LoVo (cell line): ENCODE data around the gene NDFIP2.
"Not testable (repeated sequence)": the region's sequence is repeated elsewhere in the genome, so short reads cannot be mapped to it uniquely, and the experiment has no call there.

ENCODE experiments used
- DNase-seq: peaks from one replicate; pipeline ENCODE4 v3.0.0-alpha.2; 2016; ENCODE audit warnings: low spot score

Gene NDFIP2

DNA sequence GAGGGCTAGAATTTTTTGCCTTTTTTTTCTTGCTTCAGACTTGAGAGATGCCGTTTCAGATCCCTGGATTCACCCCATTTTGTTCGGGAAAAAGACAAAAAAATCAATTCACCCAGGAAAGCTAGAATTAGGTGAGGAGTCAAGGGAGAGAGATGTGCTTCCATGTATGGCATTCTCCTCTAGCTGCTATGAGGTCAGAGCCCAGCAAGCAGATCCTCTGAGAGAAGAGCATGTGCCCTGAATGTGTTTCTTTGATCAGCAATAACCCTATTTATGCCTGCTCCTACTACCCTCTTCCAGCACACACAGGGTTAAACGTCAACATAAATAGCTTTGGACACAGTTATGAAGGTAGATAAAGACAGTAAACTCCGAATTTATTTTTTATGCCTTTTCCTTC is 53.6 kb downstream of the NDFIP2 start:
- DNase-seq = no peak

DNA sequence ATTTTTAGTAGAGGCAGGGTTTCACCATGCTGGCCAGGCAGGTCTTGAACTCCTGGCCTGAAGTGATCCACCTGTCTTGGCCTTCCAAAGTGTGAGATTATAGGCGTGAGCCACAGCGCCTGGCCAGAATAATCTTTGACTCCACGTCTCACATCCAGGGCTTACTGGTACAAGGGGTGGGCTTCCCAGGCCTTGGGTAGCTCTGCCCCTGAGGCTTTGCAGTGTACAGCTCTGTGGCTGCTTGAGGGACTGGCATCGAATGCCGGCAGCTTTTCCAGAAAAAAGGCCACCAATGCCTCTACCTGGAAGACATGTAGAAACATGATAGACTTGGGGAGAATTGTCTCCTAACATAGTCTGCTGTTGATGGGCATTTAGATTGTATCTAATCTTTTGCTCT is 57.8 kb downstream of the NDFIP2 start:
- DNase-seq = no peak

DNA sequence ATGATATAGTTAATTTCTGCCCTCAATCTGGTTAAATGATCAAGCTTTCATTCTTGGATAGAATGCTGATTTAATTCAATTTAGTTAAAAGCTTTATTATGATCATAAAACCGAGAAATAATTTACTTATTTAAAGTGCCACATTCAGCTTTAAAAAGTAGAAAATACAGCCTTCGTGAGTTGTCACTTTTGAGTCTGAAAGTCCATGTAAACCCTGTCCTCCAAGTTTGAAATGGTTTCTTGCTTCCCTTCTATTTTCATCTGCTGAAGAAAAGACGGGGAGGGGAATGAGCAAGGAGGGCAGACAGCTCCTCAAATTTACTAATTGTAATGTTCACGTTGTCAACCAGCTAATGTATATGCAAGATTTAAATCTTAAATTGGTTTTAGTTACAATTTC is 59.5 kb downstream of the NDFIP2 start:
- DNase-seq = no peak

DNA sequence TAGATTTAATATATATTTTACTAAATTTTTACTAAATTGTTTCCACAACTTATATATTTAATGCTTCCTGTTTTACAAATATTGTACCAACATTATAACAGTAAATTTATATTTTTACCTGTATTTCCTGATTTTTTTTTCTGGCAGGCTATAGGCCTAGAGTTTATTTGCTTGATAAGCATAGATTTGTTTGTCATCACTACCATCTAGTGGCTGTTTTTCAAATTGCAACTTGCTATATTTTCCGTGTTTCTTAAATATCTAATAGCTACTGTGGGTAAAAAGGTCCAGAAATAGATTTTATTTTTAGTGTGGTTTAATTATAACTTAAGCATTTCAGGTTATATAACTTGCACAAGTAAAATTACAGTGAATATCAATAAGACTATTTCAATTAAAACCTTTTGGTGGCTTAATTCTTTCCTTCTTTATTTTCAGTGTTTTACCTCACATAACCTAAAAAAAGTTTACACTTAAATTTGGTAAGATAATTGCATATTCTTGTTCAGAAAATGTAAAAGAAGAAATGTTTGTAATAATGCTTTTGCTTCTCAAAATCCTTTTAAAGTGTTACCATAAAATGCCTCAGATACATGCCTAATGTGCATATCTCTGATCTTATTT is 60.6 kb downstream of the NDFIP2 start:
- DNase-seq = peak; percentile 58

DNA sequence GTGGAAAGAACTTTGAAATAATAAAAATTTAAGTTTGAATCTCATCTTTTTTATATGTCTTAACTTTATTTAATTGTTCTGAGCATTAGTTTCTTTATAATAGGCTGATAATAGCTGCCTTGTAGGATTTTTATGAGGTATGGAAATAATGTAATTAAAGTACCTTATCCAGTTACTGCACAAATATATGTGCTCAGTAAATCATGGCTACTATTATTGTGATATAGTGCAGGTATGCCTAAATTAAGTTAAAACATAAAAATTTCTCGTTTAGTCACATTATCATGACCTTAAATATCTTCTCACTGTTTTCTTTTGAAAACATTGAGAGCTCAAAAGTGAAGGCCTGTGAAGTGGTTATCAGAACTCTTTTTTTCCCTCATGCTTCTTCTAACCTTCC is 62.9 kb downstream of the NDFIP2 start:
- no peak for DNase-seq

DNA sequence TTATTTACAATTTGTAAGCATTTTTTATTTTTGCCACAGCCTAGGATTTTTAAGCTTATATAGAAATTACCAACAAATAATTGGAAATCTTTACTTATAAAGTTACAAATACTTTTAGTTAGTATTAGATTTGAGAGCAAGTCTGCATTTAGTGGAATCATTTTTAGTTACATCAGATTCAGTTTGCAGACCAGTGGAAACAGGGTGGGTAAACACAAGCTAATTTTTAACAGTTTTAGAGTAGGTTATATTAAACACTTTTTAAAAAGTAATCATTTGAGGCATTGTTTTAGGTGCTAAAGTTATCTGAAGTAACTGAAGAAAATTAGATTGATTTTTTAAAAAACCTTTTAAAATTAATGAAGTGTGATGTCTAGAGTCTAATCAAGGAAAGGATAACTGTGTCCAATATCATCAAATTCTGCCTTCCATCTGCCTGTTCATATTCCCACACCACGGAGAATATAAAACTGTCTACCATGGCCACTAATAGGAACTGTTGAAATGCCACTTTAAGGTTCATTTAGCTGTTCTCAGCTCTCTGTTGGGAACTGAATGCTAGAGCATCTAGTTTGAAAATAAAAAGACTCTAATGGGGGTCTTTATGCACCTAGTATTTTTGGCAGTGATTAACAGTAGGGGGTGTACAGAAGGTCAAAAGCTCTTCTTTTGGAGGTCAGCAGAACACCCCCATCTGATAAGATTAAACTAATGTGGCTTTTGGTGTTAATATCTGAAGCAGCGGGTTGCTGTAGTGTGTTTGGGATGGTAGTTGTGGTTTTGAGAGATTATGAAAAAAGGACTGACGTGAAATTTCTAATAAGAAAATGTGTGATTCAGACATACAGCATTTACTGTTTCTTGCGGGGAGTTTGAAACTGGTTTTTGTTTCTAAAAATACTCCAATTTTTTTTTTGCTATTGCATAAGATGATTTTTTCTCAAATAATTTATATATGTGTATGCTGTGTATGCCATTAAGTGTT is 66.5 kb downstream of the NDFIP2 start:
- DNase-seq = no peak

DNA sequence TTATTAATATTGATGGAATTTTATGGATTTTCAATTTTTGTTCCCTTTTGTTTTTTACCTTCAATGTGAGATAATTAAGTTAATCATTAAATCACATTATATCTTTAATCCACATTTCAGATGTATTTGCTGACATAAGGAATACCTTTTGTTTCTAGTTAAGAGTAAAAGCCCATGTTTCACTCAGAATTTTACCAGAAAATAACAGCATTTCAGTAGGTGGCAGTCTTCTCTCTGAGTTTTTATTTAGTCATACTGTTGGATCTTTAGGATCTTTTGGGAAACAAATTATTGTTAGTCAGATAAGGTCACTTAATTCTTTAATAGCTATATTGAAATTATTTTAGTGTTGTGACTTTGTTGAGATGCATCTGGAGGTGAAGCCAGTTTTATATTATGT is 67.9 kb downstream of the NDFIP2 start:
- DNase-seq = no peak

DNA sequence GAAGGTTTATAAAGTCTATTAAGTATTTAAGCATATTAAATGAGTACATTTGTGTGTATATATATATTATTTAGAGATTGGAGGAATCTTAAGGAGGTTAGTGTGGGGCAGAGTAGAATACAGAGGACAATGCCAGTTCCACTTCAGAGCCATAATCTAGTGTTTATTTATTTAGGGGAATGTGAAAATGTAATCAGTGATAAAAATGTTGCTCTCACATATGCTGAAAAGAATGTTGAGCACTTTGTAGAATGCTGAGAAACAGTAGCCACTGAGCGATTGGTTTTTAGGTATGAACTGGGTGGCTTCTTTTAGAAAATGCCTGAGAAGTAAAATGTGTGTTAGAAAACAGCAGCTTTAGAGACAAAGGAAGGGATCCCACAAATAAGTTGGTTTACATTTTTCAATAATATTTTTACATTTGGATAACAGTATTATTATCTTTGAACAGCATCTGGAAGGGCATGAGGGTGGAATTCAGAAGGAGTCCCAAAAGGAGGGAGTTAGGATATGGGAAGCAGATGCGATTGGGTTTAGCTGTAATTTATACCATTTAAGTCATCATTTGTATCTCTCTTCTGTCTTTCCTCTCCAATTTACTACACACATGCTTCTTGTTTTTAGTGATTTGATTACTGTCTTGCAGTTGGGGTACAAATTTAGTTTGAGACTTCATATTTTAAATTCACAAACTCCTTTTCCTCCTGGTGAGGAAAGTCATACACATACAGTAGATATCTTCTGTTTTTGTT is 68.6 kb downstream of the NDFIP2 start:
- DNase-seq = no peak

DNA sequence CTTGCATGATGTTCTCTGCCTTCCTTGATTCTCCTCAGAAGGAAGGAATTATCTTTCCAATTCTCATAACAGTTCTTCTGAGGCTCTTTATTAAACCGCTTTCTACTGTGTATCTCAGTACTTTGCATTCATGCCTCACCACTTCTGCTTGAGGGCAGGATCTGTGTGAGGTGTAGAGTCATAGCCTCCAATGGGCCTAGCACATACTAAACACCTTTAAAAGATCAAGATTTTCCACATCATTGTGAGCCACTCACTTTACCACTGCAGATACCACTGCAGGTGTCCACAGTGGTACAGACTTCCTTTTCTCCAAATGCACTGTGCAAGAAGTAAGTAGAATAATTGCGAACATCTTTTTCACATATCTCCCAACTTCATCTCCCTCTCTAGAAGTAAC is 76.7 kb downstream of the NDFIP2 start:
- no peak for DNase-seq

DNA sequence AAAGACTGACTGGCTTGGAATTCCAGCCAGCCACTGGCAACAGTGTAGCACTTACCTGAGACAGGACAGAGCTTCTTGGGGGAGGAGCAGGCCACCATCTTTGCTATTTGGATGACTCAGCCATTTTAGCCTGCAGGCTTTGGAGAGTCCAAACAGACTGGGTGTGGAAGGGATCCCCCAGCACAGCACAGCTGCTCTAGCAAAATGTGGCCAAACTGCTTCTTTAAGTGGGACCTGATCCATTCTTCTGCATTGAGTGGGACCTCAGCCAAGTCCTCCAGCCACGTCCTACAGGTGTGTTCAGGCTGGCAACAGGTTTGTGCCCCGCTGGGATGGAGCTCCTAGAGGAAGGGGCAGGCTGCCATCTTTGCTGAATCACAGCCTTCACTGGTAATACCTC is 80.0 kb downstream of the NDFIP2 start:
- DNase-seq = no peak

DNA sequence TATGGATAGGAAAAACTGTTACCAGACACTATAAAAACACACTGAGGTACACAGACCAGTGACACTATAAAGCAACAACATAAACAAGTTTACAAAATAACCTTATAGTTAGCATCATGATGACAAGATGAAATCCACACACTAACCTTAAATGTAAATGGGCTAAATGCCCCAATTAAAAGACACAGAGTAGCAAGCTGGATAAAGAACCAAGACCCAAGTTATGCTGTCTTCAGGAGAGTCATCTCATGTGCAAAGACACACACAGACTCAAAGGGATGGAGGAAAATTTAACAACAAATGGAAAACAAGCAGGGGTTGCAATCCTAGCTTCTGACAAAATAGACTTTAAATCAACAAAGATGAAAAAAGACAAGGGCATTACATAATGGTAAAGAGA is 81.6 kb downstream of the NDFIP2 start:
- DNase-seq = no peak

DNA sequence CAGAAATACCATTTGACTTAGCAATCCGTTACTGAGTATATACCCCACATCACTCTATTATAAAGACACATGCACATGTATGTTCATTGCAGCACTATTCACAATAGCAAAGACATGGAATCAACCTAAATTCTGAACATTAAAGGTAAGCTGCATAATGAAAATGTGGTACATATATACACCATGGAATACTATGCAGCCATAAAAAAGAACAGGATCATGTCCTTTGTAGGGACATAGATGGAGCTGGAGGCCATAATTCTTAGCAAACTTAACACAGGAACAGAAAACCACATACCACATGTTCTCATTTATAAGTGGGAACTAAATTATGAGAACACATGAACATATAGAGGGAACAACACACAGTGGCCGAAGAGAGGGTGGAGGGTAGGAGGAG is 85.2 kb downstream of the NDFIP2 start:
- DNase-seq = no peak

DNA sequence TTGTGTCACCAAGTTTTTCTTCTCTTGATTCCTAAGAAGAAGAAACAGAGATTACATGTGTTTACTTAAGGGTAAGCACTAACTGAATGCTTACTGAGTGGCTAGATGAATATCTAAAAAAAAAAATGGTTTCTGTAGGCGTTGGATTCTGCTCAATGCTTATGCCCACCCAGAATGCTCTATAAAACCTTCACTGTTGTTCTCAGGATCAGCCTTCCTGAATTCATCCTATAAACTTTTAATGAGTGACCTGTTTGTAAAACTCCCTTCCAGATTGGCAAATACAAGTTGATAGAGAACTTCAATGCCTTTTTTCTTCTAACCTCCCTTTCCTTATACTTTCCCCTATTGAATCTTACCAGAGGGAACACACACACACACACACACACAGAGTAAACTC is 90.2 kb downstream of the NDFIP2 start:
- DNase-seq = no peak

DNA sequence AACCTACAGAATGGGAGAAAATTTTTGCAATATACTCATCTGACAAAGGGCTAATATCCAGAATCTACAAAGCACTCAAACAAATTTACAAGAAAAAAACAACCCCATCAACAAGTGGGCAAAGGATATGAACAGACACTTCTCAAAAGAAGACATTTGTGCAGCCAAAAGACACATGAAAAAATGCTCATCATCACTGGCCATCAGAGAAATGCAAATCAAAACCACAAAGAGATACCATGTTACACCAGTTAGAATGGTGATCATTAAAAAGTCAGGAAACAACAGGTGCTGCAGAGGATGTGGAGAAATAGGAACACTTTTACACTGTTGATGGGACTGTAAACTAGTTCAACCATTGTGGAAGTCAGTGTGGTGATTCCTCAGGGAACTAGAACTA is 92.9 kb downstream of the NDFIP2 start:
- DNase-seq = not testable (repeated sequence)

DNA sequence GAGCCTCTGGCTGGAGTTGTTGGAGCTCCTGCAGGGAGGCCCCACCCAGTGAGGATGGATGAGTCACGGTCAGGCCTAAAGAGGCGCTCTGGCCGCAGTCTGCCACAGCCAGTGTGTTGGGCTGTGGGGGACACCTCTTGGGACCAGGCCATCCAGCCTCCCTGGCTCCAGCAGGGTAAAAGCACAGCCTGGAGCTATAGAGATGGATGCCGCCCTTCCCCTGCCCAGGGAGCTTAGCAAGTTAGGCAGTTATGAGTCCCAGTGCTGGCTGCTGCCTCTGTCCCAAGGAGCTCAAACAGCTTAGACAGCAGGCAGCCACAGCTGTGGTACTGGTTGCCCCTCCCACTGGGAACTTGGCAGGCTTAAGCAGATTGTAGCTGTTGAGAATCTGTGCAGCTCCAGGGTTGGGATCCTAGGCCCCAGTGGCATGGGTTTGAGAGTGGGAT is 100.9 kb downstream of the NDFIP2 start:
- DNase-seq = no peak

DNA sequence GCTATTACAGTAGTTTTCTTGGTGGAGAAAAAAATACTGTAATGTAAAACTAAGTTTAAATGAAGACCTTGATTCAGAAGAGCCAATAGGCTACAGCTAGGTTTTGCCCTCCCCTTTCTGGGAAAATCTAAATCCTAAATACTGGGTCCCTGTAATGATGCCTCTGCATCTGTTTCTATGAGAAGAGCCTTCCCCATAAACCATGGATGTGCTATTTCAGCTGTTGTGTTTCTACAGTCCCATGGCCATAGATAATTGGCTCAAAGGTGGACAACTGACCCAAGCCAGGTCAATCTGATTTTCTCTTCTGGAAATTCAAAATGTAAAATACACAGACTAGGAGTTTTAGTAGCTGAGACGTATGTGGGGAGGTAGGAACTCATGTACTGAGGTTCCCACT is 101.9 kb downstream of the NDFIP2 start:
- no peak for DNase-seq

DNA sequence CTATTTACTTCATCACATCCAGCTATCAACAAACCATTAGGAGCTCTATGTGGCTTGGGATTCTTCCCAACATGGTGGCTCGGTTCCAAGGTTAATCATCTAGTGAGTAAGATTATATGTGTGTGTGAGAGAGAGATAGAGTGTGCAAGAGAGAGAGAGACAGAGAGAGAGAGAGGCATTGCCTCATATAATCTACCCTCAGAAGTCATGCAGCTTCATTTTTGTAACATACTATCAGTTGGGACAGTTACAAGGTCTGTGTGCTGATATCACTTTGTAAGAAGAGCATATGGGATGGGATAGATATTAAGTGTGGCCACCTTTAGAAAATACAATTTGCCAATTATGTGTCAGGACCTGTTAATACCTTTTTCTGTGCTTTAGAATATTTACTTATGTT is 104.1 kb downstream of the NDFIP2 start:
- DNase-seq = no peak

DNA sequence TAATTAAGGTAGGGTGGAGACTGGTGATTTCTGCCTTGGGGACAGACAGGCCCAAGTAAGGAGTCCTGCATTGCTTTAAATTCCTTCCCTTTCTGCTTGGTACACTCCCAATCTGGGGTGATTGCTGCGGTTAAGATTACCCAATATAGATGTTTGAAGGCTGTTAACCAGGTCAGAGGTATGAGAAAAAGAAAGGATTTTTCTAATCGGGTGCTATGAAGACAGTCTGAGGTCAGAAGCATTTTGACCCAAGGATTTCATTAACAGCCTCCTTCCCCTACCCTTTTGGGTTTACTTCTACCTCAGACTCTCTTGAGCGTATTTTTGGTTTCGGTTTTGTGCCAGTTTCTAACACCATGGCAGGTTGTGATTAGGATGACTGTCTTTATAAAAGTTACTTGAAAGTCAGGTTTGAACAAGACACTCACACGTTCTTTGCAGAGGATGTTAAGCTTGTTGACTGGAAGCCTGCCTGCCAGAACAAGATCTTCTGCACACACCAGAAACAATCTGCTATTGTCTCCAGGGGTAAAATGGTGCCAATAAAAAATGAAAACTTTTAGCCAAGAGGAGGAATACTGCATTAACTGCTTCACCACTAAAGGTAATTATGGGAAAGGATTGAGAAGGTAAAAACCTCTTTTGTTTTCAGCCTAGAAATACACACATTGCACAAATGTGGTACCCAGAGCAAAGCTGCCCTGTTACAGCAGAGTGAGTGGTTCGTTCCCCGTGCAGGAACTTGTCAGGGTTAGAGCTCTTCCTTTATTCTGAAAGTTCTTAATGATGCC is 108.8 kb downstream of the NDFIP2 start:
- DNase-seq = no peak

DNA sequence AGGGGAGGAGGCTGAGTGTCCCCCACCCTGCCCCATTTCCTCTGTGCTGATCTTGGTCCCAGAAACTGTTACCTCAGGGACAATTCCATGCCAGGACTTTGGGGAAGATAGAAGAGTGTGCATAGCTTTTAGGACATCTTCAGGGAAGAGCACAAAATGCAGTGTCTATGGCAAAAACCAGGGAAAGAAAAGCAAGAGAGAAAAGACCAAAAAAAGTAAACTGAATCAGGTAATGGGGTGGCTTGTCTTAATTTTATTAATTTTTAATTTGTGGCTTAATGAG is 109.4 kb downstream of the NDFIP2 start:
- DNase-seq = no peak

DNA sequence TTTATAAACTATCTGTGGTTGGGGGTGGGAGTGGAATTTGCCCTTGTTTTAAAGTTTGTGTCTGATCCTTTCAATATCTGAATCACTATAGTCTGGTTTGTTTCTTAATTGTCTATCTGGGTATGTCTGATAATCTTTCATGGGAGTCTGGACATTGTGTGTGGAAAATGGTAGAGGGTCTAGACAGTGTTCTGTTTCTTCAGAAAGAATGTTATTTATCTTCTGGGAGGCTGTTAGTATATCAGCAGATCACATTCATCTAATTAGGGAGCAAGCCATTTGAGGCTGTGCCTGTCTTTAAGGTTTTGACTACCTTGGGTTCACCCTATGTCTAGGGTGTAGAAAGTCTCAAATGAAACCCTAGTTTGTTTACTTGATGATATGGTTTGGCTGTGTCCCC is 110.5 kb downstream of the NDFIP2 start:
- DNase-seq = no peak

DNA sequence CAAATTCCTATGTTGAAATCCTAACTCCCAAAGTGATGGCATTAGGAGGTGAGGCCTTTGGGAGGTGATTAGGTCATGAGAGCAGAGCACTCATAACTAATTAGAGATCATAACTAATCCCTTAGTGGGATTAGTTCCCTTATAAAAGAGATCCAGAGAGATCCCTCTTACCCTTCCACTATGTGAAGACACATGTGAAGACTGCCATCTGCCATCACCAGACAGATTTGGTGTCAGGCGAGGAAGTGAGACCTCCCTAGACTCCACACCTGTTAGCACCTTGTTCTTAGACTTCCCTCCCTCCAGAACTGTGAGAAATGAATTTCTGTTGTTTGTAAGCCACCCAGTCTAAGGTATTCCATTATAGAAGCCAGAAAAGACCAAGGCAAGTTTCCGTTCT is 112.2 kb downstream of the NDFIP2 start:
- DNase-seq = no peak

DNA sequence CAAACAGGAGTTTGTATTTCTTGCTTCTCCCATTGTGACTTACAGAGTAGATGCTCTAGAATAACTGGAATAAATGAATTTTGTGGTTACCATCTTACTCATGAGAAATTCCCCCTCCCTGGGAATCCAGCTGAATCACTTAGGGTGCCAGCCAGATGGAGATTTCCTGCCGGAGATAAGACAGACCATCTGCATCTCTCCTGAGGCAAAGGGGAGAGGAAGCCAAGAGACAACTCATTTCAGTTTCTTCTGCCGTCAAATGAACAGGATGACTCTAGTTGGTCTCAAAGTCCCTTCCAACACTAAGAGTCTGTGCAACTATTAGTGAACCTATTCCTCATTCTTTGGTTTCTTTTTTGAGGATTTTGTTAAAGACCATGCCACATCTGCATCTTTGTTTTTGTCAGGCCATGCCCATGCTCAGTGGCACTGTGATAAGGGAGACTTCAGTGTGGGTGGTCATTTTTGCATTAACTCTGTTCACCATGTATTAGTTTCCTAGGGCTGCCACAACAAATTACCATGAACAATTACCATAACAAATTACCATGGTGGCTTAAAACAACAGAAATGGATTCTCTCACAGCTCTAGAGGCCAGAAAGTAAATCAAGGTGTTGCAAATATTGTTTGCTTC is 112.8 kb downstream of the NDFIP2 start:
- DNase-seq = no peak
